A172 (cell line): ENCODE data around the gene PTH2. TPM values are rescaled to one million over a fixed set of nuclear protein-coding genes. Genes with fewer than 3 reads are reported as not detected.

ENCODE experiments used
- DNase-seq: peaks from one replicate; pipeline ENCODE4 v3.0.0-alpha.2; 2015; ENCODE audit warnings: low spot score
- total RNA-seq: library from RNA; depleted of rRNA; stranded (reverse); fragments of >200 nt; shearing (Covaris generic); gene quantifications from 2 replicates; pipeline ENCODE4 v1.2.3, GENCODE V29; 2014

PTH2 gene
- total RNA-seq, 1 experiment from 2014 or later: not detected

GRCh38 chr19:49411681-49412326 is 11.4 kb downstream of the PTH2 start:
- no peak for DNase-seq

GRCh38 chr19:49409441-49410029 is 13.7 kb downstream of the PTH2 start:
- DNase-seq: no peak

GRCh38 chr19:49408816-49409440 is 14.3 kb downstream of the PTH2 start:
- no peak for DNase-seq

DNA sequence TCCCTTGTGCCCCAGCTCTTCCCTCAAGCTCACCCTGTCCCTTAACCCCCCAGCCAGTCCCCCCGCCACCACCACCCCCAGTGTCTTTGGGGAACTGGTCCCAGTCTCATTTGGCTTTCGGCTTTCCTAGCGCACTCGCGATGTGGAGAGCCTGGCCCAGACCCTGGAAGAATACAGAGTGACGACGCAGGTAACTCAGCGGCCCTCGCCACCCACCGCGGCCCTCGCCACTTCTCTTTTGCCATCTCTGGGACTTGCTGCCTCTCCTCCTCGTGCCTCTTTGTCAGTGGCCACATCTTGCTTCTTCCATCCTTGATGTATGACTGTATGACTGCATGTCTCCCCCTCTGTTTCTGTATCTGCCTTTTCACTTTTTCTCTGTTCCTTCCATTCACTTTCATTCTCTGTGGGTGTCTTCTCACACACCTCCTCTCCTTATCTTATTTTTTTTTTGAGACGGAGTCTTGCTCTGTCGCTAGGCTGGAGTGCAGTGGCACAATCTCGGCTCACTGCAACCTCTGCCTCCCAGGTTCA is 15.7 kb downstream of the PTH2 start:
- DNase-seq: no peak

DNA sequence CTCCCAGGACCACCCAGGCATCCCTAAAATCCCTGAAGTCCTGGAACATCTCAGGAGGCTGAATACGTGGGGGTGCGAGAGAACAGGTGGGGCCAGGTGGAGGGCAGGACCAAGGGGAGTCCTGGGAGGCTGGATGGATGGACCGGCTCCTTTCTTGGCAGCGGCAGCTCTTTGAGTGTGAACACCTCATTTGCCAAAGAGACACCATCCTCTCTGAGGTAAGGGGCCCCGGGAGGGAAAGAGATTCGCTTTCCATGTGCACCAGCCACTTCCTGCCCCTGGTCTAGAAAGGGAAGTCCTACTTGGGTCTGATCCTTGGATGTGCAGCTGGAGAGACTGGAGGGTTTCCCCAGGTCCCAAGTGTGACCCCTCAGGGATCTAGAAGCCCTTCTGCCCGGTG is 16.2 kb downstream of the PTH2 start:
- no peak for DNase-seq

- no peak for DNase-seq
Measured at GRCh38 chr19:49403404-49404187, 19.6 kb downstream of the PTH2 start.

GRCh38 chr19:49400029-49400428 is 23.2 kb downstream of the PTH2 start:
- DNase-seq: no peak

DNA sequence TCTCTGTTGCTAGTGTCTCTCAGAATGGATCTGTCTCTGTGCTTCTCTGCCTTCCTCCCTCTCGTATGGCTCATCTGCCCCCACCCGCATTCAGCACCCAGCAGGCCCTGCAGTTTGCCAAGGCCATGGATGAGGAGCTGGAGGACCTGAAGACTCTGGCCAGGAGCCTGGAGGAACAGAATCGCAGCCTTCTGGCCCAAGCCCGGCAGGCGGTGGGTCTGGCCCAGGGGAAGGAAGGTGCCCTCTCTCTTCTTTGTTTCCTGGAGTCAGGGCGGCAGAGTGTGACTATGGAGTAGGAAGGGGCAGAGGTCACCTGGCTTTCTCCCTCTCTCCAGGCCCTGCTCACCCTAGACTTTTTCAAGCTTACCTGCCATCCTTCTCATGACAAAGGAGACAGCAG is 24.3 kb downstream of the PTH2 start:
- no peak for DNase-seq

GRCh38 chr19:49398001-49398615 is 25.1 kb downstream of the PTH2 start:
- no peak for DNase-seq

DNA sequence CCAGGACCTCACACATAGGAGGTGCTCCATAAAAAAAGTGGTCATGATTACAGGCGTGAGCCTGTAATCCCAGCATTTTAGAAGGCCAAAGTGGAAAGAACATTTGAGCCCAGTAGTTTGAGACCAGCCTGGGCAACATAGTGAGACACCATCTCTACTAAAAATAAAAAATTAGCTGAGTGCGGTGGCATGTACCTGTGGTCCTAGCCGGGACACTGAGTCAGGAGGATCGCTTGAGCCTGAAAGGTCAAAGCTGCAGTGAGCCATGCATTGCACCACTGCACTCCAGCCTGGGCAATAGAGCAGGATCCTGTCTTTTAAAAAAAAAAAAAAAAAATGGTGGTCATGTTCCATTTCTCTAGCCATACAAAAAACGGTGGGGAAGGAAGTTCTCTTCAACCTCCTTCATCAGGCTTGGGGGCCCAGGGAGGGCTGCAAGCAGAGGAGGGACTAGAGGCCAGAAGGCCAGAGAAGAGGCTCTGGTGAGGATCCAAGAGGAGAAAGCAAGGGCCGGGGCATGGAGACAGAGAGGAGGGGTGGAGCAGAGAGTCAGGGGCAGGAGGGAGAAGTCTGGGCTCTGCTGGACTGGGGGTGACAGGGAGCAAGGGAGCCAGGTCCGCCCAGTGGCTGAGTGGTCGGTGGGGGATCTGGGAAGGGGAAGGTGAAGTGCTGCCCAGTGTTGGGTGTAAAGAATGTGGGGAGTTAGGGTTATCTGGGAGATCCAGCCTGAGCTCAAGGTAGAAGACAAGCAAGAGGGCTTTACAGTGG is 26.3 kb downstream of the PTH2 start:
- no peak for DNase-seq

- no peak for DNase-seq
Measured at GRCh38 chr19:49395581-49396407, 27.4 kb downstream of the PTH2 start.

DNA sequence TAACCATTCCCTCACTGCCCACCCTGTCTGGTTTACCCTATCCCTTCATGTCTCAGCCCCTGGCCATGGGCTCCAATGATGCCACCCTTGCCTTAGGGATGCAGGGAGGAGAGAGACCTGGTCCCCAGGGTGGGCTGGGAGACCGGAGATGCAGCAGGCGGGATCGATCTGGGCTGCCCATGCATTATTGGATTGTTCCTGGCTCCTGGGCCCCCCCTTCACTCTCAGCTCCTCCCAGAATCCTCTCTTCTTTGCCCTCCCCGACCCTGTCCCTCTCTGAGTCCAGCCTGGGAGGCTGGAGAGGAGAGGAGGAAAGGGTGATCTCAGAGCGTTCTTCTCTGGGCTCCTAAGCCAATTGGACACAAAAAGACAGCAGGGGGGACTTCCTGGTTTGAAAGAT is 29.4 kb downstream of the PTH2 start:
- DNase-seq: no peak

DNA sequence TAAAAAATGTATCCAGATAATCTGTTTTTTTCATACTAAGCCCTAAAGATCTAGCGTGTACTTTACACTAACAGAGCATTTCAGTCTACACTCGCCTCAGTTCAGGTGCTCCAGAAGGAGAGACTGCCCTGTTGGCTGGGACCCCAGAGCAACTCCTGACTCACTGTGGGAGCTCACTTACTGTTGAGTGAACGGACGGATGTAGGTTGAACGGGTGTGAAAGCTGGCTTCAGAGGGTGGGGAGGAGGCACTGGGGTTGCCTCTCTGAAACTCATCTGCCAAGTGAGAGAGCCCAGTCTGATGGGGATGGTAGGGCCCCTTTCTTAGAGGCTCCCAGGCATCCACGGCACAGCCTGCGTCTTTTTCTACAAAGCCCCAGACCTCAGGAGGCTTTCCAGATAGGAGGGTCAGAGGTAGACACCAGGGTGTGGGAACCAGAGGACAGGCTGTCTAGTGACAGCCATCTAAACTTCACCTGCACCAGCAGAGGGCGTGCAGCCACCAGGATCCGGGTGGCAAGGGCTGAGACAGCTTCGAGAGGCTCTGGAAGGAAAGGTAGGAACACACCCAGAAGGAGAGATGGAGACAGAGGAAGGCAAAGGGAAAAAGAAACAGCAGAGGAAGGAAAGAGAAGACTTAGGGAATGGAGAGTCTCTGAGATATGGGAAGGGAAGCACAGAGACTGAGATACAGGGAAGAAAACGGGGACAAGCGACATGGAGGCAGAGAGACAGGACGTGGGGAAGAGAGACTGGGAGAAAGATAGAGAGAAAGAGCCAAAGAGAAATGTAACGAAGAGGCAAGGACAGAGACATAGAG is 31.5 kb downstream of the PTH2 start:
- peak; percentile 78 for DNase-seq

GRCh38 chr19:49390929-49391359 is 32.3 kb downstream of the PTH2 start:
- DNase-seq: no peak

DNA sequence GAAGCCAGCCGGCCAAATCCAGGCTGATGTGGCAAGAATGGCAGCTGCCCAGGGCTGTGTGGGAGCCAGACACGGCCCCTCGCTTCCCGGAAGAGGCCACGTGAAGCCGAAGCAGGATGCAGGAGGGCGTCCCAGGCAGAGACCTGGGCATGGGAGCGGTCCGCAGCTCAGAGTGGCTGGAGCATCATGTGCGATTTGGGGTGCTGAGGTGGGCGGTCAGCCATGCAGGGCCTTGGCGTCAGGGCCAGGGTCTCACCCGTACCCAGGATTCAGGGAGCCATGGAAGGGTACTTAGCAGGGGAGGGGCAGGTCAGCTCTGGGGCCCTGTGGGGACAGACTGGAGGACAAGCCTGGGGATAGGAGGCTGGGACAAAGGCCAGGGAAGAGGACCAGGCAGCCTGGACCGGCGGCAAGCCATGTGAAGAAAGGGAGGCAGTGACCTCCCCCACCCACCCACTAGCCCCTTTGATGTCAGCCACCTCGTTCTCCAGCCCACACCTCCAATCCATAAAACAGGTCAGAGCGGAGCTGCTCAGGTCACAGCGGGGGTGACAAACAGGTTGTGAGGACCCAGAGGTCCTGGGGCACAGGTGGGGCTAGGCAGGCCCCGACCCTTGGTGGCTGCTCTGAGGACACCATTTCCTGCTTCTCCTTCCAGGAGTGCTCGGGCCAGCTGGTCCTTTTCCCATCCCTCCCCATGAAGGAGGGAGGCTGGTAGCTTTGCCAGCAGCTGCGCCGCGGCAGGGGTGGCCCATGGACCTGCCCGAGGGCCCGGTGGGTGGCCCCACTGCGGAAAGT is 32.9 kb downstream of the PTH2 start:
- no peak for DNase-seq

DNA sequence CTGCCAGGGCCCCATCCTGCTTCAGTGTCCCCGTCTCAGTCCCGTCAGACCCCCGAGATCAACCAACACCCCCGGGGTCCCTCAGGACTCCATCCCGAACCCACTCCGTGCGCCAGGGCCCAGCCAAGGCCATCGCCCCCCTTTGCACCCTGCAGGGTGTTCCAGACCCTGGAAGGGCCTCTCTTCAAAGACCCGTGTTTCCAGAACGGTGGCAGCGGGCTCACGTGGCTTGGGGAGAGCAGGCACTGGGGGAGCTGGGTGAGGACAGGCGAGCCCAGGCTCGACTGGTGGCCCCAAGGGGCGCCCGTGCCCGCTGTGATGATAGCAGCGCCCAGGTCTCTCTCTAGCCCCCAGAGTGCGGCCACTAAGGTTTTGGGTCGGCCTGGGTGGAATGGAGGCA is 33.8 kb downstream of the PTH2 start:
- no peak for DNase-seq

- no peak for DNase-seq
Measured at GRCh38 chr19:49387936-49388372, 35.3 kb downstream of the PTH2 start, which contains the start of gene KASH5. KASH5 (plus strand) TSS chr19:49388249; CDS start chr19:49390884, 2,635 bp downstream.

DNA sequence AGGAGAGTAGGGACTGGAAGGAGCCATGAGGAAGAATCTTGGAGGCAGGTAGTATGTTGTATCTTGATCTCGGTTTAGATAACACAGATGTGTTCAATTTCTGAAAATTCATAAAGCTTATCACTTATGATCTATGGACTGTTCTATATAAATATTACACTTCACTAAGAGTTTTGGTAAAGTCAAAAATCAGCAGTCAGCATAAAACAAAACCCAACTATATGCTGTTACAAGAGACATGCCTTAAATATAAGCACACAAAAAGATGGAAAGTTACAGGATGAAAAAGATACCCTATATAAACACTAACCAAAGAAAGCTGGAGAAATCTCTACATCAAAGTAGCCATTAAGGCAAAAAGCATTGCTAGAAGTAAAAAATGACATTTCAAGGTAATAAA is 39.6 kb downstream of the PTH2 start:
- DNase-seq: no peak
